Effector memory CD8-positive, alpha-beta T cell (primary cell): ENCODE measurements around the gene RNASET2.
A peak's percentile ranks its signal among the peaks of the same experiment; 100 is the strongest.
"Not testable (repeated sequence)": the region's sequence is repeated elsewhere in the genome, so short reads cannot be mapped to it uniquely, and the experiment has no call there.

Experiments used
- ATAC-seq: fragments of 150-1000 bp; cut with Tn5 transposase; replicated peaks from 2 replicates; pipeline ENCODE4 v1.10.0; 2021; ENCODE audit warnings: mild to moderate bottlenecking, moderate library complexity
- DNase-seq, 3 experiments: peaks; one replicate each; pipeline ENCODE4 v3.0.0; 2021
- H3K27ac Mint-ChIP-seq, 2 donors: one replicate each; pipeline ENCODE4 v1.8.0; 2022; ENCODE audit warnings: mild to moderate bottlenecking in 2 of 2, mixed read lengths in 2 of 2, moderate library complexity in 2 of 2
- H3K27me3 Mint-ChIP-seq, 2 donors: one replicate each; pipeline ENCODE4 v1.8.0; 2022; ENCODE audit warnings: mixed read lengths in 2 of 2
- H3K36me3 Mint-ChIP-seq: one replicate; pipeline ENCODE4 v1.8.0; 2022; ENCODE audit warnings: mild to moderate bottlenecking, moderate library complexity, mixed read lengths; ENCODE audit not compliant: insufficient read depth
- H3K4me1 Mint-ChIP-seq, 2 donors: one replicate each; pipeline ENCODE4 v1.8.0; 2022; ENCODE audit warnings: low read depth in 2 of 2, mixed read lengths in 2 of 2
- H3K4me3 Mint-ChIP-seq, 2 donors: one replicate each; pipeline ENCODE4 v1.8.0; 2022; ENCODE audit warnings: mild to moderate bottlenecking in 2 of 2, mixed read lengths in 2 of 2, moderate library complexity in 2 of 2
- H3K9me3 Mint-ChIP-seq, 2 donors: one replicate each; pipeline ENCODE4 v1.8.0; 2022; ENCODE audit warnings: mixed read lengths in 2 of 2

The RNASET2 gene

GRCh38 chr6:166905013-166905412 is 51.3 kb downstream of the RNASET2 start:
- DNase-seq (no peak), ATAC-seq (no peak)
- Mint-ChIP-seq H3K4me1 (peaks cover 12 to 13% of the 10 kb centered on the region in 2 donors), H3K36me3 (no peaks in the 10 kb centered on the region), H3K27me3 (no peaks in the 10 kb centered on the region), H3K27ac (no peak overlapping the region), H3K9me3 (peaks cover 1 to 14% of the 10 kb centered on the region in 2 donors), H3K4me3 (no peak overlapping the region)

- ATAC-seq = no peak
- no peak overlapping the region for H3K27ac Mint-ChIP-seq
These were observed 52.1 kb downstream of the RNASET2 start for GRCh38 chr6:166904101-166904746.

GRCh38 chr6:166903500-166903899 is 52.9 kb downstream of the RNASET2 start:
- H3K36me3 Mint-ChIP-seq = peaks cover 3% of the 10 kb centered on the region
- H3K9me3 Mint-ChIP-seq = peaks cover 6 to 18% of the 10 kb centered on the region in 2 donors
- H3K4me1 Mint-ChIP-seq = peaks cover 12 to 15% of the 10 kb centered on the region in 2 donors
- ATAC-seq (no peak), DNase-seq (no peak)
- no peak overlapping the region for H3K27ac Mint-ChIP-seq
- H3K27me3 Mint-ChIP-seq = no peaks in the 10 kb centered on the region
- H3K4me3 Mint-ChIP-seq = no peak overlapping the region

More at GRCh38 chr6:166904101-166904746, 52.1 kb downstream of the RNASET2 start:
- H3K36me3 Mint-ChIP-seq = no peaks in the 10 kb centered on the region
- H3K4me1 Mint-ChIP-seq = peaks cover 12 to 13% of the 10 kb centered on the region in 2 donors
- no peaks in the 10 kb centered on the region for H3K27me3 Mint-ChIP-seq
- DNase-seq = no peak
- no peak overlapping the region for H3K4me3 Mint-ChIP-seq
- peaks cover 4 to 18% of the 10 kb centered on the region in 2 donors for H3K9me3 Mint-ChIP-seq

- H3K4me1 Mint-ChIP-seq = peaks cover 12 to 20% of the 10 kb centered on the region in 2 donors
- H3K4me3 Mint-ChIP-seq = no peak overlapping the region
- ATAC-seq = no peak
- H3K27me3 Mint-ChIP-seq = no peaks in the 10 kb centered on the region
- no peak for DNase-seq
- peaks cover 3% of the 10 kb centered on the region for H3K36me3 Mint-ChIP-seq
- peak overlapping the region in 1 of 2 donors; percentile 46 for H3K27ac Mint-ChIP-seq
- peaks cover 6 to 18% of the 10 kb centered on the region in 2 donors for H3K9me3 Mint-ChIP-seq
These were observed 53.3 kb downstream of the RNASET2 start for GRCh38 chr6:166903027-166903426.

- Mint-ChIP-seq H3K4me3 (no peak overlapping the region), H3K9me3 (peaks cover 6 to 18% of the 10 kb centered on the region in 2 donors), H3K4me1 (peaks cover 8 to 15% of the 10 kb centered on the region in 2 donors), H3K36me3 (peaks cover 3% of the 10 kb centered on the region), H3K27ac (no peak overlapping the region), H3K27me3 (no peaks in the 10 kb centered on the region)
- no peak for DNase-seq
- no peak for ATAC-seq
These were observed 54.1 kb downstream of the RNASET2 start for GRCh38 chr6:166902211-166902755.

- peaks cover 3% of the 10 kb centered on the region for H3K36me3 Mint-ChIP-seq
- peaks cover 6 to 18% of the 10 kb centered on the region in 2 donors for H3K9me3 Mint-ChIP-seq
- H3K4me1 Mint-ChIP-seq = peaks cover 3 to 8% of the 10 kb centered on the region in 2 donors
- ATAC-seq (no peak), DNase-seq (no peak)
- no peaks in the 10 kb centered on the region for H3K27me3 Mint-ChIP-seq
- no peak overlapping the region for H3K27ac Mint-ChIP-seq
- H3K4me3 Mint-ChIP-seq = no peak overlapping the region
These were observed 54.7 kb downstream of the RNASET2 start for GRCh38 chr6:166901626-166902025.

GRCh38 chr6:166900956-166901607 is 55.3 kb downstream of the RNASET2 start:
- H3K9me3 Mint-ChIP-seq = peaks cover 6 to 18% of the 10 kb centered on the region in 2 donors
- H3K4me1 Mint-ChIP-seq = peaks cover 0 to 6% of the 10 kb centered on the region in 2 donors
- no peak overlapping the region for H3K27ac Mint-ChIP-seq
- H3K36me3 Mint-ChIP-seq = peaks cover 3% of the 10 kb centered on the region
- DNase-seq (no peak), ATAC-seq (no peak)
- no peak overlapping the region for H3K4me3 Mint-ChIP-seq
- no peaks in the 10 kb centered on the region for H3K27me3 Mint-ChIP-seq

- no peaks in the 10 kb centered on the region for H3K27me3 Mint-ChIP-seq
- H3K36me3 Mint-ChIP-seq = peaks cover 3% of the 10 kb centered on the region
These were observed 56.1 kb downstream of the RNASET2 start for GRCh38 chr6:166900130-166900708.

GRCh38 chr6:166898910-166899309 is 57.4 kb downstream of the RNASET2 start:
- Mint-ChIP-seq H3K4me1 (peaks cover 0 to 6% of the 10 kb centered on the region in 2 donors), H3K4me3 (no peak overlapping the region), H3K27me3 (no peaks in the 10 kb centered on the region), H3K36me3 (peaks cover 3% of the 10 kb centered on the region), H3K9me3 (peaks cover 6 to 18% of the 10 kb centered on the region in 2 donors), H3K27ac (no peak overlapping the region)
- ATAC-seq = no peak
- DNase-seq = no peak

More at GRCh38 chr6:166900130-166900708, 56.1 kb downstream of the RNASET2 start:
- ATAC-seq (no peak), DNase-seq (no peak)
- Mint-ChIP-seq H3K4me3 (no peak overlapping the region), H3K4me1 (peaks cover 0 to 6% of the 10 kb centered on the region in 2 donors), H3K27ac (no peak overlapping the region), H3K9me3 (peaks cover 6 to 18% of the 10 kb centered on the region in 2 donors)

GRCh38 chr6:166894614-166895013 is 61.7 kb downstream of the RNASET2 start:
- not testable (repeated sequence) for H3K4me3 Mint-ChIP-seq, H3K4me1 Mint-ChIP-seq, ATAC-seq, DNase-seq, H3K27ac Mint-ChIP-seq, H3K27me3 Mint-ChIP-seq, H3K9me3 Mint-ChIP-seq, H3K36me3 Mint-ChIP-seq

GRCh38 chr6:166892472-166892871 is 63.9 kb downstream of the RNASET2 start:
- ATAC-seq, DNase-seq, H3K36me3 Mint-ChIP-seq, H3K4me1 Mint-ChIP-seq, H3K27me3 Mint-ChIP-seq, H3K4me3 Mint-ChIP-seq, H3K27ac Mint-ChIP-seq, H3K9me3 Mint-ChIP-seq: not testable (repeated sequence)

- H3K27me3 Mint-ChIP-seq, H3K9me3 Mint-ChIP-seq, H3K4me1 Mint-ChIP-seq, H3K36me3 Mint-ChIP-seq, DNase-seq, H3K27ac Mint-ChIP-seq, H3K4me3 Mint-ChIP-seq, ATAC-seq: not testable (repeated sequence)
These were observed 69.6 kb downstream of the RNASET2 start for GRCh38 chr6:166886773-166887172.

GRCh38 chr6:166884958-166885357 is 71.4 kb downstream of the RNASET2 start:
- H3K4me3 Mint-ChIP-seq, H3K36me3 Mint-ChIP-seq, DNase-seq, H3K9me3 Mint-ChIP-seq, H3K27me3 Mint-ChIP-seq, ATAC-seq, H3K4me1 Mint-ChIP-seq, H3K27ac Mint-ChIP-seq: not testable (repeated sequence)
